Neural cell (in vitro differentiated cells): Measurements from ENCODE around the gene LAPTM5. TPM values are rescaled to one million over a fixed set of nuclear protein-coding genes. Genes with fewer than 3 reads are reported as not detected.

Experiments
- H2AFZ ChIP-seq: fragments of 200-600, 300-800 bp; sonication (generic), shearing (Covaris generic); 2 replicates; pipeline ENCODE4 v1.6.0; 2014; ENCODE audit warnings: low read depth, mild to moderate bottlenecking, antibody characterized with exemption, low read length, moderate library complexity
- H3F3A ChIP-seq: fragments of 200-600 bp; shearing (Covaris generic); 2 replicates; pipeline ENCODE4 v1.6.1; 2016; ENCODE audit warnings: mild to moderate bottlenecking, moderate library complexity, mixed read lengths, antibody characterized with exemption, low read length; ENCODE audit not compliant: insufficient read depth, poor library complexity, severe bottlenecking
- H3K27ac ChIP-seq: fragments of 200-600, 300-800 bp; sonication (generic), shearing (Covaris generic); 2 replicates; pipeline ENCODE4 v1.5.1; 2014; ENCODE audit warnings: mild to moderate bottlenecking, low read length, moderate library complexity
- H3K27me3 ChIP-seq: fragments of 300-800, 200-600 bp; sonication (generic), shearing (Covaris generic); 2 replicates; pipeline ENCODE4 v1.6.0; 2014; ENCODE audit warnings: mild to moderate bottlenecking, low read depth, low read length, moderate library complexity; ENCODE audit not compliant: insufficient read depth
- H3K36me3 ChIP-seq: fragments of 300-800, 200-600 bp; sonication (generic), shearing (Covaris generic); 2 replicates; pipeline ENCODE4 v1.5.1; 2014; ENCODE audit warnings: mild to moderate bottlenecking, antibody characterized with exemption, low read length, moderate library complexity; ENCODE audit not compliant: insufficient read depth
- H3K4me2 ChIP-seq: fragments of 300-800, 200-600 bp; sonication (generic), shearing (Covaris generic); 2 replicates; pipeline ENCODE4 v1.6.0; 2014; ENCODE audit warnings: mild to moderate bottlenecking, low read length
- H3K4me3 ChIP-seq: fragments of 300-800, 200-600 bp; sonication (generic), shearing (Covaris generic); 2 replicates; pipeline ENCODE4 v1.5.1; 2014; ENCODE audit warnings: mild to moderate bottlenecking, low read length, moderate library complexity
- H3K79me2 ChIP-seq: fragments of 200-600 bp; shearing (Covaris generic); replicated peaks from 2 replicates; pipeline ENCODE4 v1.6.0; 2014; ENCODE audit warnings: mild to moderate bottlenecking, low read length, moderate library complexity; ENCODE audit not compliant: insufficient read depth
- H3K9ac ChIP-seq: fragments of 300-800, 200-600 bp; sonication (generic), shearing (Covaris generic); 2 replicates; pipeline ENCODE4 v1.6.1; 2016; ENCODE audit warnings: mild to moderate bottlenecking, low read length, mixed read lengths
- H3K9me2 ChIP-seq: fragments of 200-600 bp; shearing (Covaris generic); 2 replicates; pipeline ENCODE4 v1.6.1; 2016; ENCODE audit warnings: mild to moderate bottlenecking, low read length, mixed read lengths; ENCODE audit not compliant: insufficient read depth
- H3K9me3 ChIP-seq: fragments of 200-600, 300-800 bp; sonication (generic), shearing (Covaris generic); 2 replicates; pipeline ENCODE4 v1.6.1; 2016; ENCODE audit warnings: mild to moderate bottlenecking, mixed run types, low read length, moderate library complexity, mixed read lengths
- H4K20me1 ChIP-seq: fragments of 200-600 bp; shearing (Covaris generic); 2 replicates; pipeline ENCODE4 v1.6.1; 2016; ENCODE audit warnings: mild to moderate bottlenecking, mixed run types; ENCODE audit not compliant: insufficient read depth
- CTCF ChIP-seq: fragments of 450-650 bp; IDR thresholded peaks from 2 replicates; pipeline ENCODE4 v1.5.1; 2014; ENCODE audit warnings: antibody characterized with exemption, mild to moderate bottlenecking, moderate library complexity; ENCODE audit not compliant: poor library complexity, severe bottlenecking
- EP300 ChIP-seq: fragments of 450-650 bp; conservative IDR thresholded peaks from 2 replicates; pipeline ENCODE4 v1.6.1; 2014; ENCODE audit warnings: antibody characterized with exemption, mild to moderate bottlenecking, moderate library complexity; ENCODE audit not compliant: poor library complexity, severe bottlenecking
- EZH2 ChIP-seq: fragments of 200-600, 300-800 bp; shearing (Covaris generic), sonication (generic); IDR thresholded peaks from 2 replicates; pipeline ENCODE4 v1.6.1; 2014; ENCODE audit warnings: antibody characterized with exemption, low read length, borderline replicate concordance, mild to moderate bottlenecking; ENCODE audit not compliant: insufficient read depth, poor library complexity, severe bottlenecking
- MXI1 ChIP-seq: fragments of 450-650 bp; conservative IDR thresholded peaks from 2 replicates; pipeline ENCODE4 v1.6.1; 2014; ENCODE audit warnings: antibody characterized with exemption, mild to moderate bottlenecking; ENCODE audit not compliant: poor library complexity, severe bottlenecking
- POLR2AphosphoS5 ChIP-seq: IDR thresholded peaks from 2 replicates; pipeline ENCODE4 v1.6.1; 2012
- RAD21 ChIP-seq: fragments of 450-650 bp; conservative IDR thresholded peaks from 2 replicates; pipeline ENCODE4 v1.6.1; 2014; ENCODE audit warnings: antibody characterized with exemption, mild to moderate bottlenecking, moderate library complexity
- REST ChIP-seq: IDR thresholded peaks from 2 replicates; pipeline ENCODE4 v1.6.1; 2012; ENCODE audit warnings: borderline replicate concordance
- SMC3 ChIP-seq: fragments of 450-650 bp; conservative IDR thresholded peaks from 2 replicates; pipeline ENCODE4 v1.6.1; 2014; ENCODE audit warnings: antibody characterized with exemption, mild to moderate bottlenecking, moderate library complexity; ENCODE audit not compliant: poor library complexity
- TAF1 ChIP-seq: IDR thresholded peaks from 2 replicates; pipeline ENCODE4 v1.6.1; 2012; ENCODE audit warnings: low read depth
- polyA plus RNA-seq: library from polyadenylated mRNA; depleted of rRNA; stranded (reverse); fragments of >200 nt; gene quantifications from 2 replicates; pipeline ENCODE4 v1.2.3, GENCODE V29; 2014

The LAPTM5 gene
- polyA plus RNA-seq, 1 donor from 2014 or later, result 0.12 TPM

GRCh38 chr1:30704765-30705509 lies 52.6 kb downstream of the LAPTM5 start:
- H3F3A ChIP-seq, result no peaks in the 10 kb centered on the region

GRCh38 chr1:30704271-30704670 lies 53.3 kb downstream of the LAPTM5 start:
- no peaks in the 10 kb centered on the region for H3F3A ChIP-seq
- H3K27me3 ChIP-seq, result no peaks in the 10 kb centered on the region
- H3K79me2 ChIP-seq, result no peaks in the 10 kb centered on the region
- TF ChIP-seq EP300 (no peak), TAF1 (no peak), CTCF (no peak)
- H3K9ac ChIP-seq, result no peak overlapping the region
- no peak overlapping the region for H2AFZ ChIP-seq
- no peaks in the 10 kb centered on the region for H4K20me1 ChIP-seq
- H3K4me3 ChIP-seq, result no peak overlapping the region
- no peak overlapping the region for H3K4me2 ChIP-seq
- no peaks in the 10 kb centered on the region for H3K36me3 ChIP-seq
- H3K9me2 ChIP-seq, result no peaks in the 10 kb centered on the region
- H3K9me3 ChIP-seq, result no peaks in the 10 kb centered on the region
- no peak overlapping the region for H3K27ac ChIP-seq

More at GRCh38 chr1:30704765-30705509, 52.6 kb downstream of the LAPTM5 start:
- no peak overlapping the region for H3K27ac ChIP-seq
- H3K79me2 ChIP-seq, result no peaks in the 10 kb centered on the region
- no peaks in the 10 kb centered on the region for H3K36me3 ChIP-seq
- H3K9me2 ChIP-seq, result no peaks in the 10 kb centered on the region
- no peak overlapping the region for H3K4me3 ChIP-seq
- H2AFZ ChIP-seq, result no peak overlapping the region
- no peak overlapping the region for H3K9ac ChIP-seq
- no peak overlapping the region for H3K4me2 ChIP-seq
- TF ChIP-seq CTCF, result no peak
- TF ChIP-seq SMC3, result no peak
- TF ChIP-seq REST, result no peak
- TF ChIP-seq EP300, result no peak
- no peak for TF ChIP-seq EZH2
- TF ChIP-seq TAF1, result no peak
- no peak for TF ChIP-seq POLR2AphosphoS5
- no peak for TF ChIP-seq RAD21
- TF ChIP-seq MXI1, result no peak
- no peaks in the 10 kb centered on the region for H4K20me1 ChIP-seq
- no peaks in the 10 kb centered on the region for H3K9me3 ChIP-seq
- no peaks in the 10 kb centered on the region for H3K27me3 ChIP-seq
